ENCODE measurements around the gene RBM15. TPM values are rescaled to one million over a fixed set of nuclear protein-coding genes. Genes with fewer than 3 reads are reported as not detected.

The RBM15 gene
- total and polyA plus RNA-seq, 2 of the 13 experiments (the other 11 are each of a cell fraction or from before 2014, with no cell fraction given) = 13.5 to 36.4 TPM

GRCh38 chr1:110338309-110338885, 780 bp upstream of the RBM15 start (continued):
- TF ChIP-seq BRD4 (CRISPR knock-in tag; IDR thresholded peaks at IDR 0.05) (peak; percentile 28; the same call in 1 of the 2 replicates), HINFP (CRISPR knock-in tag; IDR thresholded peaks at IDR 0.05; ENCODE audit: low read depth) (no peak), PPARG (CRISPR knock-in tag; conservative IDR thresholded peaks at IDR 0.05) (0 out of 2 replicates have a peak, but pooled peaks have one; percentile 17), MYC (CRISPR knock-in tag; IDR thresholded peaks at IDR 0.05; ENCODE audit: borderline replicate concordance) (peak; percentile 95), ZNF275 (CRISPR knock-in tag; IDR thresholded peaks at IDR 0.05; ENCODE audit: borderline replicate concordance) (peak; percentile 56; the same call in 1 of the 2 replicates), BHLHE40 (IDR thresholded peaks at IDR 0.05; ENCODE audit: low read length) (peak; percentile 87), FUBP1 (CRISPR knock-in tag; IDR thresholded peaks at IDR 0.05; ENCODE audit: borderline replicate concordance) (0 out of 2 replicates have a peak, but pooled peaks have one; percentile 4), NCOA2 (CRISPR knock-in tag; IDR thresholded peaks at IDR 0.05) (peak; percentile 56), ZNF614 (CRISPR knock-in tag; IDR thresholded peaks at IDR 0.05; ENCODE audit: borderline replicate concordance) (peak; percentile 50; the same call in 1 of the 2 replicates), ZFP91 (CRISPR knock-in tag; IDR thresholded peaks at IDR 0.05; ENCODE audit: borderline replicate concordance) (peak; percentile 100), FOXC1 (CRISPR knock-in tag; IDR thresholded peaks at IDR 0.05; ENCODE audit: borderline replicate concordance) (0 out of 2 replicates have a peak, but pooled peaks have one; percentile 66), ZNF724P (CRISPR knock-in tag; IDR thresholded peaks at IDR 0.05; ENCODE audit: borderline replicate concordance) (peak; percentile 25; the same call in 1 of the 2 replicates), SMAD1 (CRISPR knock-in tag; IDR thresholded peaks at IDR 0.05; ENCODE audit: borderline replicate concordance, low read depth) (0 out of 2 replicates have a peak, but pooled peaks have one; percentile 38), ETV6 (CRISPR knock-in tag; conservative IDR thresholded peaks at IDR 0.05) (peak; percentile 75), MAFF (IDR thresholded peaks at IDR 0.05; ENCODE audit: low read depth, low read length) (no peak), POGZ (CRISPR knock-in tag; IDR thresholded peaks at IDR 0.05) (peak; percentile 75), ZNF160 (CRISPR knock-in tag; IDR thresholded peaks at IDR 0.05) (peak; percentile 70; the same call in 1 of the 2 replicates), ZNF276 (CRISPR knock-in tag; IDR thresholded peaks at IDR 0.05; ENCODE audit: low read depth) (no peak; the same call in 1 of the 2 replicates)

Data from HepG2 (cell line).